ENCODE results near the gene EPGN.

- no peak for TF ChIP-seq ZNF24 (tag by site-specific recombination; IDR thresholded peaks at IDR 0.05)
- TF ChIP-seq PRDM2 (tag by site-specific recombination; IDR thresholded peaks at IDR 0.05; ENCODE audit: borderline replicate concordance), result no peak
- no peak for TF ChIP-seq YY1 (tag by site-specific recombination; IDR thresholded peaks at IDR 0.05)
- TF ChIP-seq CTCF (tag by site-specific recombination; IDR thresholded peaks at IDR 0.05), result no peak
- TF ChIP-seq PRDM1 (tag by site-specific recombination; IDR thresholded peaks at IDR 0.05), result no peak
- no peak for TF ChIP-seq ZNF239 (tag by site-specific recombination; IDR thresholded peaks at IDR 0.05)
- TF ChIP-seq ZSCAN30 (tag by site-specific recombination; IDR thresholded peaks at IDR 0.05), result no peak
- TF ChIP-seq ZNF2 (tag by site-specific recombination; IDR thresholded peaks at IDR 0.05), result no peak
- no peak for TF ChIP-seq ZNF544 (tag by site-specific recombination; IDR thresholded peaks at IDR 0.05)
- no peak for TF ChIP-seq ZNF629 (tag by site-specific recombination; IDR thresholded peaks at IDR 0.05)
- TF ChIP-seq ZNF621 (tag by site-specific recombination; IDR thresholded peaks at IDR 0.05), result no peak
- TF ChIP-seq ZBTB21 (tag by site-specific recombination; IDR thresholded peaks at IDR 0.05), result no peak
- TF ChIP-seq MEIS1 (CRISPR knock-in tag; IDR thresholded peaks at IDR 0.05; ENCODE audit: borderline replicate concordance), result no peak
Measured at GRCh38 chr4:74315376-74315775, 7.1 kb downstream of the EPGN start.

Measured in HEK293 (cell line).